Loucy (cell line): Measurements from ENCODE around the gene MYBBP1A.
"Not testable (repeated sequence)": the region's sequence is repeated elsewhere in the genome, so short reads cannot be mapped to it uniquely, and the experiment has no call there.

Experiments
- H2AFZ ChIP-seq: fragments of 200-600 bp; sonication (generic); 2 replicates; pipeline ENCODE4 v1.6.0; 2016; ENCODE audit warnings: antibody characterized with exemption, mild to moderate bottlenecking, low read length, moderate library complexity
- H3F3A ChIP-seq: fragments of 200-600 bp; 2 replicates; pipeline ENCODE4 v1.6.0; 2016; ENCODE audit warnings: antibody characterized with exemption, low read depth, mild to moderate bottlenecking
- H3K27me3 ChIP-seq: fragments of 200-600 bp; sonication (generic); 2 replicates; pipeline ENCODE4 v1.6.1; 2014; ENCODE audit warnings: low read length, mild to moderate bottlenecking; ENCODE audit not compliant: insufficient read depth, poor library complexity, severe bottlenecking
- H3K36me3 ChIP-seq: fragments of 200-600 bp; sonication (generic); 2 replicates; pipeline ENCODE4 v1.6.1; 2016; ENCODE audit warnings: low read length; ENCODE audit not compliant: insufficient read depth
- H3K4me1 ChIP-seq: fragments of 200-600 bp; sonication (generic); 2 replicates; pipeline ENCODE4 v1.5.1; 2014; ENCODE audit warnings: low read length, mild to moderate bottlenecking; ENCODE audit not compliant: insufficient read depth, poor library complexity, severe bottlenecking
- H3K4me2 ChIP-seq: fragments of 200-600 bp; sonication (generic); 2 replicates; pipeline ENCODE4 v1.6.0; 2014; ENCODE audit warnings: antibody characterized with exemption, low read length, low read depth, mild to moderate bottlenecking; ENCODE audit not compliant: poor library complexity, severe bottlenecking
- H3K4me3 ChIP-seq: fragments of 200-600 bp; sonication (generic); 2 replicates; pipeline ENCODE4 v1.5.1; 2014; ENCODE audit warnings: low read length, mild to moderate bottlenecking, mixed read lengths; ENCODE audit not compliant: poor library complexity, severe bottlenecking
- H3K79me2 ChIP-seq: fragments of 200-600 bp; sonication (generic); 2 replicates; pipeline ENCODE4 v1.6.1; 2014; ENCODE audit warnings: low read length; ENCODE audit not compliant: insufficient read depth
- H3K9ac ChIP-seq: fragments of 200-600 bp; sonication (generic); 2 replicates; pipeline ENCODE4 v1.6.0; 2014; ENCODE audit warnings: mild to moderate bottlenecking, low read depth, low read length, moderate library complexity; ENCODE audit not compliant: poor library complexity, severe bottlenecking
- H3K9me2 ChIP-seq: fragments of 200-600 bp; sonication (generic); replicated peaks from 2 replicates; pipeline ENCODE4 v1.6.1; 2016; ENCODE audit warnings: low read depth, low read length, mixed read lengths
- H3K9me3 ChIP-seq: fragments of 200-600 bp; sonication (generic); 2 replicates; pipeline ENCODE4 v1.6.1; 2014; ENCODE audit warnings: mild to moderate bottlenecking, antibody characterized with exemption, low read length, low read depth; ENCODE audit not compliant: insufficient read depth
- H4K20me1 ChIP-seq: fragments of 200-600 bp; sonication (generic); 2 replicates; pipeline ENCODE4 v1.6.0; 2014; ENCODE audit warnings: antibody characterized with exemption, low read length, mild to moderate bottlenecking; ENCODE audit not compliant: insufficient read depth, poor library complexity, severe bottlenecking
- CTCF ChIP-seq: fragments of 200-600 bp; sonication (generic); conservative IDR thresholded peaks from 2 replicates; pipeline ENCODE4 v1.5.1; 2014; ENCODE audit warnings: mild to moderate bottlenecking, antibody characterized with exemption, low read length
- EZH2phosphoT487 ChIP-seq: fragments of 200-600 bp; IDR thresholded peaks from 2 replicates; pipeline ENCODE4 v1.6.1; 2018; ENCODE audit warnings: antibody characterized with exemption, mild to moderate bottlenecking, moderate library complexity, borderline replicate concordance

The MYBBP1A gene

GRCh38 chr17:4579678-4580077 is 24.5 kb upstream of the MYBBP1A start:
- Histone ChIP-seq H3F3A (no peaks in the 10 kb centered on the region), H4K20me1 (no peaks in the 10 kb centered on the region), H3K27me3 (no peaks in the 10 kb centered on the region), H3K9me2 (no peaks in the 10 kb centered on the region), H2AFZ (no peak overlapping the region), H3K4me2 (no peak overlapping the region), H3K9ac (no peak overlapping the region), H3K4me3 (no peak overlapping the region), H3K4me1 (no peaks in the 10 kb centered on the region), H3K36me3 (no peaks in the 10 kb centered on the region), H3K9me3 (no peaks in the 10 kb centered on the region), H3K79me2 (no peaks in the 10 kb centered on the region)
- no peak for TF ChIP-seq CTCF
- no peak for TF ChIP-seq EZH2phosphoT487

GRCh38 chr17:4578349-4578748 is 23.2 kb upstream of the MYBBP1A start:
- H2AFZ ChIP-seq, H3K4me1 ChIP-seq, H3F3A ChIP-seq, H4K20me1 ChIP-seq, H3K27me3 ChIP-seq, H3K4me2 ChIP-seq, H3K9ac ChIP-seq, H3K36me3 ChIP-seq, H3K9me3 ChIP-seq, H3K9me2 ChIP-seq, H3K79me2 ChIP-seq, H3K4me3 ChIP-seq: not testable (repeated sequence)

- no peak for TF ChIP-seq EZH2phosphoT487
- no peak for TF ChIP-seq CTCF
Measured at GRCh38 chr17:4577386-4577993, 22.3 kb upstream of the MYBBP1A start.

GRCh38 chr17:4576729-4577322 is 21.6 kb upstream of the MYBBP1A start:
- H3K4me3 ChIP-seq, result no peak overlapping the region
- no peaks in the 10 kb centered on the region for H3F3A ChIP-seq
- no peaks in the 10 kb centered on the region for H3K9me3 ChIP-seq
- no peaks in the 10 kb centered on the region for H3K36me3 ChIP-seq
- no peaks in the 10 kb centered on the region for H3K9me2 ChIP-seq
- H3K4me2 ChIP-seq, result no peak overlapping the region
- H3K9ac ChIP-seq, result no peak overlapping the region
- H3K27me3 ChIP-seq, result no peaks in the 10 kb centered on the region
- H3K79me2 ChIP-seq, result no peaks in the 10 kb centered on the region
- H4K20me1 ChIP-seq, result no peaks in the 10 kb centered on the region
- no peaks in the 10 kb centered on the region for H3K4me1 ChIP-seq
- no peak overlapping the region for H2AFZ ChIP-seq
- TF ChIP-seq EZH2phosphoT487, result no peak
- TF ChIP-seq CTCF, result no peak

More at GRCh38 chr17:4577386-4577993, 22.3 kb upstream of the MYBBP1A start:
- Histone ChIP-seq H4K20me1 (no peaks in the 10 kb centered on the region), H3K27me3 (no peaks in the 10 kb centered on the region), H3K36me3 (no peaks in the 10 kb centered on the region), H3K9ac (no peak overlapping the region), H3K9me3 (no peaks in the 10 kb centered on the region), H3K4me1 (no peaks in the 10 kb centered on the region), H3K4me2 (no peak overlapping the region), H3K79me2 (no peaks in the 10 kb centered on the region), H3K4me3 (no peak overlapping the region), H3K9me2 (no peaks in the 10 kb centered on the region), H2AFZ (no peak overlapping the region), H3F3A (no peaks in the 10 kb centered on the region)
